HUDEP-2 (cell line): ENCODE results near the gene KREMEN2.

Experiments
- DNase-seq, 76 experiments: peaks; one replicate each; lab custom pipeline; 2025; ENCODE audit not compliant: unreplicated experiment in 76 of 76; lab: John Stamatoyannopoulos, UW

Gene KREMEN2

DNA sequence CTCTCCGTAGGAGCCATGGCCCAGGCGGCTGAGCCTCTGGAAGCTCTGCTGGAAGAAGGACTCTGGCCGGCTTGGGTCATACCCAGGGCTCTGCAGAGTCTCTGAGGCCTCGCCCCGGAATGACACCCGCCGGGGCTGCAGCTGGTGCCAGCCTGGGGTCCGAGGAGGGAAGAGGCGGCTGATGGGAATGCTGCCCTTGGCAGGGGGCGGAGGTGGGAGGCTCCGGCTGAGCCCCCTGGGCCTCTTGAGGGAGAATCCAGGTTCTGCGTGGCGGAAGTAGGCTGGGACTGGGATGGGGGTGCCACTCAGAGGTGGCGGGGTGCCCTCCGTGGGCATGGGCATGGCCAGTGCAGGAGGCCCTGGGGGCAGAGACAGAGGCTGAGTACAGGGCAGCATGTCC, 12.6 kb downstream of the KREMEN2 start:
- DNase-seq: no peak

DNA sequence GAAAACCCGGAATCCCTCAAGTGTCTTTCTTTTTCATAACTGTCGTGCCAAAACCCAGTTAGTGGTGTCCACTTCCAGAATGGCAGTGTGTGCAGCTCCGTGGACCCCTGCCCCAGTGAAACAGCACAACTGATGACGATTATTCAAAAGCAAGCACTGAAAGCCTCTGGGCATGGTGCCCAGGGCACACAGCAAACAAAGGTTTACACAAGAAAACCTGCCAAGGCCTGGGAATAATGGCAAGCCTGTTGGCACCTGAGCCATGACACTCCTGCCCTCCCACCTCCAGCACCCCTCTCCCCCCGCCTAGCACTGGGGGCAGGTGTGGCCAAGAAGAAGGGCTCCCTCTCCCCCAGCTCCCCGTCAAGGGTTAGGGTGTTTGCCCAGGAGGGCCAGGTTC, 13.4 kb downstream of the KREMEN2 start:
- no peak for DNase-seq

DNA sequence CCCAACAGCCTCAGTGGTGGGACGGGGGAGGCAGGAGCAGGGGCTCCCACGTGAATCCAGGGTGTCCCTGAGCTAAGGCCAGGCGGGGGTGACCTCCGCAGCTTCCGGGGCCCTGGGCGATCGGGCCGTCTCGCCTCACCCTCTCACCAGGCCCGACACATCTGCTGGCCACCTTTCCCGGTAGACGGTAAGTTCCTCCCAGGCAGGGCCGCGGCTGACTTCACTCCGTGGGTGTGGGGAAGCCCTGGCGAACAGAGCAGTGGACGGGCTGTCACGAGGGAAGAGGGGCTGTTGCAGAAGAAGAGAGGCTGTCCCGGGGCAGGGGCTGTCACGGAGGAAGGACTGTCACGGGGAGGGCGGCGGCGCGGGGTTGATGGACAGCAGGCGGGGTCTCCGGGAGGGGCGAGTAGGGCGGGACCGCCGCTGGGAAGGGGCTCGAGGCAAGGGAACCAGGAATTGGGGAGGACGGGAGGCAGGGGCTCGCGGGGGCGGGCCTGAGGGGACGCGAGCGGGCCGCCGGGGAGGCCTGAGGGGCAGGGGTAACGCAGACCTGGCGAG, 15.7 kb downstream of the KREMEN2 start:
- DNase-seq: peak in 30 of 76 experiments; percentile 8 to 62 (median 30)

DNA sequence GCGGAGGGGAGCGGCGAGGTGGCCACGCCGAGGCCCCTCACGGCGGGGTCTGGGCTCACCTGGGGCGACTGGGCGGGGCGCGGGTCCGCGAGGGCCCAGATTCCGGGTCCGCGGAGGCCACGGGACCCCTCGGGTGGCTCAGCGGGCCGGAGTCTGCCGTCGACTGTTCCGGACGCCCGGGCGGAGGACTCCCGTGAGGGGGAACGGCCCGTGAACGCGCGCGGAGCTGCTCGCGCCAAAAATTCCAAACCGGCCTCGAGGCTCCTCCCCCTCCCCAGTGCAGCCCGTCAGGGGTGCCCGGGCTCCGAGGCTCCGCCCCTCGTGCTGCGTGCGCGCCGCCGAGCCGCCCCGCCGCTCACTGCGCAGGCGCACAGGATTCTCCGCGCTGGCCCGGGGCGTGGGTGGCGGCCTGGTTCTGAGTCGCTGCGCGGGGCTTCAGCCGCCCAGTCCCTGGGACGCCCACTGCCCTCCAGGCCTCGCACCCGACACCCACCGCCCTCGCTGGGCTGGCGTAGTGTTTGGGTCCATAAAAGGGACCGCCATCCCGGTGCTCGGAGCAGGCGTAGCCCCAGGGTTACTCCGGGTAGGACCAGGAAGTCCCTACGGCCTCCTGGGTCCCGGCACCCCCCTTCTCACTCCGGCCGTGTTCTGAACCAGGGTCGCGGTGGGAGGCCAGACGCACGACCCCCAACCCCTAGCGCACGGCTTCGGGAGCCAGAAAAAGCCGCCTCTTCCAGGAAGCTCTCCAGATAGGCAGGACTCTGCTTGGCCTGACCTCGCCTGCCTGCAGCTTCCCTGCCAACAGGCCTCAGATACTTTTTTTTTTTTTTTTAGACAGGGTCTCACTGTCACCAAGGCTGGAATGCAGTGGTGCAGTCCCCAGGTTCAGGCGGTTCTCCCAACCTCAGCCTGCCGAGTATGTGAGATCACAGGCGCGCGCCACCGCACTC, 16.4 kb downstream of the KREMEN2 start, which contains the start of gene PKMYT1:
TSS of gene PKMYT1 (minus strand) at position 220 of the 950 bp plus-strand sequence. CDS start 789 bp downstream, outside the sequence.
- DNase-seq: peak in 73 of 76 experiments; percentile 51 to 96 (median 87)

DNA sequence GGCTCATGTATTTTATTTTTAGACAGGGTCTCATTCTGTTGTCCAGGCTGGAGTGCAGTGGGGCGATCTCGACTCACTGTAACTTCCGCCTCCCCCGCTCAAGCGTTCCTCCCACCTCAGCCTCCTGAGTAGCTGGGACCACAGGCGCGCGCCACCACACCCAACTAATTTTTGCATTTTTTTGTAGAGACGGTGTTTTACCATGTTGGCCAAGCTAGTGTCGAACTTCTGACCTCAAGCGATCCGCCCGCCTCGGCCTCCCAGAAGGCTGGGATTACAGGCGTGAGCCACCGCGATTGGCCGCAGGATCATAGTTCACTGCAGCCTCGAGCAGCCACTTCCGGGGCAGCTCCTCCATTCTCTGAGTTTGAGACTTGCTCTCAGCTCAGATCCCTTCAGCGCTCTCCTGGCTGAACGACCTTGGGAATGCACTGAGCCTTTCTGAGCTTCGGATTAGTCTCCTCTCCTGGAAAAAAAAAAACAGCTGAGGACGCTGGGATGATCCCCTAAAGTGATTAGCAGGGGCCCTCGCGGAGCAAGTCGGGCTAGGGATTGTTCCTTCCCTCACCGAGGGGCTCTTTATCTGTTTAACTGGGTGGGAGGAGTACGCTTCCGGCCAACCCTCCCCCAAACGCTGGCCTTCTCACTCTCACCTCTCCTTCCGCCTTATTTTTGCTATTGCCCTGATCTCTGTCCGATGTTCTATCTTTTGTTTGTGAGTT, 17.3 kb downstream of the KREMEN2 start:
- DNase-seq: no peak

DNA sequence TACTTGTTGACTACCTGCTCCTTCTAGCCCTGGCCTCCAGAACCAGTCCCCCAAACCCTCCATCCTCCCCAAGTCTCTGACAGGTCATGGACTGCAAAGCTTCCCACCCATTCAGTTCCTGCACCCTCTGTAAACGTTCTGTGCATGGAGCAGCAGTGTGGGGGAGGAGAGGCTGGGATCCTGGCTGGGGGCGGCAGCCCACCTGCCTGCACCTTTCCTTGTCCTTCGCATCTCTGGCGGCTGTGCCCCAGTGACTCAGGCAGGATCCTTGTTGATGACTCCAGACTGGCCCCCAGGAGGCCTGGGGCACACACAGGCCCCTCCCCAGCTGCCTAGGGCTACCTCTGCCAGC, 17.8 kb downstream of the KREMEN2 start:
- DNase-seq: no peak

DNA sequence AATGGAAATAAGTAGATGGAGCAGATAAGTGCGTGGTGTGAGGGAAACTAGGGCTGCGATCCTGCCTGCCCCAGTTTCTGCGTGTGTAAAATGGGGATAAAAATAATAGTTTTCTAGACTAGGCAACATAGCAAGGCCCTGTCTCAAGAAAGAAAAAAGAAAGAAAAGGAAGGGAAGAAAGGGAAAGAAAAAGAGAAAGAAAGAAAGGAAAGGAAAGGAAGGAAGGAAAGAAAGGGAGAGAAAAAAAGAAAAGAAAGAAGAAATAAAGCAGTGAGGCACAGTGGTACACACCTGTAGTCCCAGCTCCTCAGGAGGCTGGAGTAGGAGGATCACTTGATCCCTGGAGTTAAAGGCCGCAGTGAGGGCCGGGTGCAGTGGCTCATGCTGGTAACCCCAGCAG, 18.3 kb downstream of the KREMEN2 start:
- no peak for DNase-seq

DNA sequence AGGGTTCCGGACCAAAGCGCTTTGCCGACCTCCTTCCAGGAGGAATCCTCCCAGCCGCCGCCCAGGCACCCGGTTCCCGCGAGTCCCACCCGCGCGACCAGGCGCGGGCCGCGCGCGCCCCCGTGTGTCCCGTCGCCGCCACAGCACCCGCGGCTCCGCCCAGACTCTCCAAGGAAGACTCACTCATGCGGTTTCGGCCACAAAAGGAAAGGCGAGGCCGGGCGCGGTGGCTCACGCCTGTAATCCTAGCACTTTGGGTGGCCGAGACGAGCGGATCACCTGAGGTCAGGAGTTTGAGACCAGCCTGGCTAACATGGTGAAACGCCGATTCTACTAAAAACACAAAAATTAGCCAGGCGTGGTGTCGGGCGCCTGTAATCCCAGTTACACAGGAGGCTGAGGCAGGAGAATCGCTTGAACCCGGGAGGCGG, 19.6 kb downstream of the KREMEN2 start:
- DNase-seq: peak in 65 of 76 experiments; percentile 15 to 85 (median 62)

DNA sequence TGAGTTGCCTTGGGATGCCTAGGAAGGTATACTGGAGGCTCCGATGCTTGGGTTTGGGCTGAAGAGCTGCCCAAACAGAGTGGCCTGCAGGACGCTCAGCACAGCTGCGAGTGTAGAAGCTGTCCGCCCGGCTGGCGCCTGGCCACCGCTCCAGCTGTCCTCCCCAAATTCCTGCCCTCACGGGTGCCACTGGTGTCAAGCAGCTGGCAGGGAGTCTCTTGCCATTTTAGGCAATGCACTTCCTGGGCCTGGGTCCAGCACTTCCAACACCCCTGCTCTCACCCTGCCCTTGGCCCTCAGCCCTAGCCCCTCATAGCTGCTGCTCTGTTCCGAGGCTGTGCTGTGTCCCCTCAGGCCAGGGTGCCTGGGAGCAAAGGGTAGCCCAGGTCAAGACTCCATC, 21.4 kb downstream of the KREMEN2 start:
- DNase-seq: no peak

DNA sequence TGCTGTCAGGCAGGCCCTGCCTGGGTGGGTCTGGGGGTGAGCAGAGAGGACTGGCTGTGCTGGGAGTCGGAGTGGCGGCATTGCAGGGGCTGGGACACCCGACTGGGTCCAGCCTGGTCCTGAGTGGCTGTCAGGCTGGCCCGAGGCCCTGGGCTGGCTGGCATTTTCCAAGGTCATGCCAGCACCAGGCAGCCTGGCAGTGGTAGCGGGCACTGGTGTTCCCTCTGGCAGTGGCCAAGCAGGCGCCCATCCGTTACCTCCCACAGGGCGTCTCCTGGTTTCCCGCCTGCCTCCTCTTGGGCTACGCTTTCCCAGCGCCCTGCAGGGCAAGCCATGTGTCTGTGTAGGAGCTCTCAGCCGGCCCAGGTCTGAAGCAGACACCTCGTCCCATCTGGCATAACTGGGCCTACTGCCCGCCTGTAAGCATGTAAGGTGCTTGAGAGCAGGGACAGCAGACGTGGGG, 21.8 kb downstream of the KREMEN2 start:
- no peak for DNase-seq

DNA sequence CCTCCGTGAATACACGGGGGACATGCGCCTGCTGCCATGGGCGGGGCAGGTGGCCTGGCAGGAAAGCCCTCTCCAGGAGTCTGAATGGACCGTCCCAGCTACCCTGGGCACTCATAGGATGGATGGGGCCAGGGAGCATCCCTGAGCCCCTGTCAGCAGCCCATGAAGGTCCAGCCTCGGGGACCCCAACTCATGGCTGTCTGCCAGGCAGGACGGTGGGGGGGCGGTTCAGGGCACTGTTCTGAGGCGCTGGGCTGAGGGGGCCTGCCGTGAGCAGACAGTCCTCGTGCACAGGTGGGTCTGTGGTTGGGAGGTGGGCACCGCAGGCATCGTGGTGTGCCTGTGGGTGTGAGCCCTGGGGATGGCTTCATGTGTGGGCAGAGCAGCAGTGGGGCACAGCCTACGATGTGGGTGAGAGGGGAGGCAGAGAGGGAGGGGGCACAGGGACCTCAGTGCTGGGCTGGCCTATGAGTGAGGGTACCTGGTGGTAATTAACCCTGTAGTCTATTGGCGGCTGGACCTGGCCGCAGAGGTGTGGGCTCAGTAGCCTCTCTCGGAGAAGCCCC, 22.6 kb downstream of the KREMEN2 start:
- DNase-seq: no peak

DNA sequence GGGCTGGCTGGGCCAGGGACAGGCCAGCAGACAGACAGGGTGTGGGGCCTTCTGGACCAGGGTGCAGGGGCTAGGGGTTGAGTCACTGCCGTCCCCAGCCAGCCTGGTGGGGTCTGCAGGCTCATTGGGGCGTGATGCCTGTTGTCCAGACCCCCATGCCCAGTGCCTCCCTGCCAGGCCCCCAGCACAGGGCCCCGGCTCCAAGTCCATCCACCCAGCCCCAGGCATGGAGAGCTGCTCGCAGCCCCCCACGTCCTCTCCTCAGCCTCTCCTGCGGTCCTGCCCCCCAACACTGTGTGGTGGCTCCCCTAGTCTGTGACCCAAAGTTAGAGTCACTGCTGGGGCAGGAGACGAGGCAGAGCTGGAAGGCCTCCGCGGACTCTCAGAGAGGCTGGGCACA, 23.2 kb downstream of the KREMEN2 start:
- DNase-seq: no peak

DNA sequence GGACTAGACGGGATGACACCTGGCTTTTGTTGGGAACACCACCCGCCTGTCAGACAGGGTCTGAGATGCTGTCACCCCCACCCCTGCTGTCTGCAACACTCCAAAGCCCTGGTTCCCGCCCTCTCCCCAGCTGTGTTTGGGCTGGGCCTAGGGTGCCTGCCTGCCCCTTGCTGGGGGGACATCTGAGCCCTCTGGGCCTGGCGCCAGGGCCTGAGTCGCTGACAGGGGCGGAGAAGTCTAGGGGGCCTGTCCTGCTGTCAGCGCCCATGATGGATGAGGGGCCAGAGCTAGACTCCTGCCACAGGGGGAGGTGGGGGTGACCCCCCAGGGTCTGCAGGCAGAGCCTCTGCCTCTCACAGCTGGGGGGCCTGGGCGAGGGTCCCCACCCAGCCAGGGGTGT, 23.8 kb downstream of the KREMEN2 start:
- DNase-seq: no peak

DNA sequence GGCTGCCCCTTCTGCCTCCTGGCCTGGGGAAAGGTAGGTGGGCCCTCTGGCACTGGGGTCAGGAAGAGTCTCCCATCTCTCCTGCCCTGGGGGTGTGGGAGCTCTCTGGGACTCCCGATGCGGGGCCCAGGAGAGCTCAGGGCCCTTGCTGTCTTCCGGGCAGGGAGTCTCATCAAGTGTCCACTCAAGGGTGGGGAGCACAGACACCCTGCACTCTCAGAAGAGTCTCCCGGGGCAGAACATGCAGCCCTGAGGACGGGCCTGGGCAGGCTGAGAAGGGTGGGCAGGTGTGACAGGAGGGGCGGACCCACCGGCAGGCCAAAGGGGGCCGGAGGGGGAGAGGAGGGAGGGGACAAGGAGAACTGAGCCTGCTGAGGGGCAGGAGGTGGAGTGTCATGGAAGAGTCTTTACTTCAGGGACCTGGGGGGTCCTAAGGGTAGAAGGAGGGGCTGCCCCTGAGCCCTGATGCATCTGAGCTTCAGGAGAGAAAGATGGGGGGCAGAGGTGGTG, 24.6 kb downstream of the KREMEN2 start:
- DNase-seq: no peak

DNA sequence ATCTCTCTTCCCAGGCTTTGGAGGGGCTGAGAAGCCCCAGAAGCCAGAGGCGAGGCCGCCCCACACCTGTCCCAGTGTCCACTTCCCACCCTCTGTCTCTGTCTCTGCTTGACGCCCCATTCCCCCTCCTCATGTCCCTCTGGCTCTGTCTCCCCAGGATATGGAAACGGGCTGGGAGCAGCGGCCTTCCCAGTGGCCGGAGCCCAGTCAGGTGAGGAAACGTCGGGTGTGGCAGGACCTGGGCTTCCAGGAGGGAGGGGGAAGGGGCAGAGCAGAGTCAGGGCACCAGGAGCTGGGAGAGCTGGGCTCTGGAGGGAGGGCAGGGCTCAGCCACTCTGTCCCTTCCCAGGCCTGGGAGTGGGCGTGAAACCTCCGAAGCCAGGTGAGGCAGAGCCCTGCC, 26.8 kb downstream of the KREMEN2 start:
- no peak for DNase-seq

DNA sequence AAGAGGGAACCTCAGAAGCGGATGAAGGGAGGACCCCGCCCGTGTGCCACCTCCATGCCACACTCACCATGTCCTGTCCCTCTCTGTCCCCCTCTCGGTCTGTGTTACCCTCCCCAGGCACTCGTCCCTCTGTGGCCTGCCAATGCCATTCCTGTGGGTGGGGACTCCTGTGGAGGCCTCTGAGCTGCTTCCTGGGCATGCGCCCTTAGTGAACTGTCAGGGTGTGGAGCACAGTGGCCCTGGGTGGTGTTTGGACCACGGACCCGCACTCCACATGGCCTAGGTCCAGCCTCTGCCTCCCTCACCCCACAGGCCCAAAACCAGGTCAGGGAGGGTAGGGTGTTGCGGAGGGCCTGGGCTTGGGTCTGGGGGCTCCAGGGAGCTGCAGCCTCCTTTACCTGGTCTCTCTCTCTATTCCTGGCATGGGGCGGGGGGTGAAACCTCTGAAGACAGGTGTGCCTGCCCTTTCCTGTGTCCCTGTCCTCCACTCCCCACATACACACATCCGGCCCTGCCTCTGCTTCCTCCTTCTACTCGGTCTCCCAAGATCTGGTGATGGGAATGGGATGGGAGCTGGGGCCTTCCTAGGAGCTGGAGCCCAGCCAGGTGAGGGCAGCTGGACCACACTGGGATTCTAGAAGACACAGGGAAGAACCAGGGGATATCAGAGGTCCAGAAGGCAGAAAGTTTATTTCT, 27.6 kb downstream of the KREMEN2 start:
- no peak for DNase-seq

DNA sequence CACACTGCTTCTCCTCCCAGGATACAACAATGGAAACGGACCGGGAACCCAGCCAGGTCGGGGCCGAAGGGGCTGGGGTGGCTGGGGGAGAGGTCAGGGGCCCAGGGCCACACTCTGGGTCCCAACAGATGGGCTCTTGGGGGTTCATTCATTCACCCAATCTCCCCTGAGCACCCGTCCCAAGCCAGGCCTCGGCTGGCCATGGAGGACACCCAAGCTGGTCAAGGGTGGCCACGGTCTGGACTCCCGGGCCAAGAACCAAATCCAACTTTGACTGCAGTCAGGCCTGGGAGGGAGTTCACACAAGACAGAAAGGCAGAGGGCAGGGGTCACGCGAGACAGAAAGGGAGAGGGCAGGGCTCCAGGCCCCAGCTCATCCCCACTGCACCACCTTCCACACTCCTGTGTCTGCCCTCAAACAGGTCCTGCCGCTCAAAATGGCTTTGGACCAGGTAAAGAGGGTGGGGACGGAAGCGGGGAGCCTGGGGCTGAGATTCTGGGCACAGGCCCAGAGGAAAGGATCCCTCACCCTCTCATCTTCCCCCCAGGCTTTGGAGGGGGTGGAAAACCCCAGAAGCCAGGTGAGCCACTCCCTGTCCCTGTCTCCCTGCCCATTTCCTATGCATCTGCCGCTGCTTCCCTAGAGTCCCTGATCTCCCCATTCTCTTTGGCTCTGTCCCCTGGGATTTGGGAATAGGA, 28.5 kb downstream of the KREMEN2 start:
- DNase-seq: no peak

DNA sequence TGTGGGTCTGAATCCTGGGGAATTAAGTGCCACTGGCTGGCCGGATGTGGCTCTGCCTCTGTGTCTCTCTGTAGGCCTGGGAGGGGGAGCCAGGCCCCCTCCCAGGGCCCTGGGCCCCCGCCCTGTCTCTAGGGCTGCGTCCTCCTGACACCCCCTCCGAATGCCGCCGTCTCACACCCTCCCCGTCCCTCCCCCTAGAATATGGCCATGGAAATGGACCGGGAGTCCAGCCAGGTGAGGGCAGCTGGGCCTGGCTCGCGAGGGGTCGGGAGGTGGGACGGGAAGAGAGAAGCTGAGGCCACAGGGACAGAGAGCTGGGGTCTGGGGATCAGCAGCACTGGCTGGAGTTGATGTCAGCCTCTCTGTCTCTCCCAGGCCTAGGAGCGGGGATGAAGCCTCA, 32.2 kb downstream of the KREMEN2 start:
- DNase-seq: no peak

DNA sequence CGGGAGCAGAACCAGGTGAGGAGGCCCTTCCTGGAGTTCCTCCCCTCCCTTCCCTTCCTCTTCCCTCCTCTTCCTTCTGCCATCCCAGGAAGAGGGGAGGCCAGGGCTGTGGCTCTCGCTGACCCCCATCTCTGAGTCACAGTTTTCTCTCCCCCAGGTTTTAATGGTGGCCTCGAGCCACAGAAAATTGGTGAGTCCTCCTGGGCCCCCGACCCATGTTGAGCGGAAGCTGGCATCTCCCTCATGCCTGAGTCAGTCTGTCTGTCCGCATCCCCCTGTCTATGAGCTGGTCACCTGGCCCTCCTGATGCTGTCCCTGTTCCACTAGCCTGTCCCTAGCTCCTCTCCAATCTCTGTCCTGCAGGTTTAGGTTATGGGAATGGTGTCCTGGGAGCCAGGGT, 35.9 kb downstream of the KREMEN2 start:
- no peak for DNase-seq

DNA sequence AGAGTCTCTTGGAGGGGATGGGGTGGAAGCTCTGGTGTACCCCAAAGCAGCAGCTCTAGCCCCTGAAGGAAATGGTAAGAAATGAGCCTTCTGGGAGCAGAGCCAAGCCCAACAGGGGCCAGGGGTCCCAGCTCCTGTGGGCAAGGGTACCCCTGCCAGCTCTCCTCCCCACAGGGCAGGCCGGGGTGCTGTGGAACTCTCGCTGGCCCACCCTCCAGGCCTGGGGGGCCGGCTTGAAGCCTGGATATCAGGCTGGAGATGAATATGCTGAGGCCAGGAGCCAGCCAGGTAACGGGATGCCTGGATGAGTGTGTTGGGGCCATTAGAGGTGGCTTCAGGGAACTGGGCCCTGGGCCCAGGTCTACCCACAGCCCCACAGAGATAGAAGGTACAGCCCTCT, 36.5 kb downstream of the KREMEN2 start:
- no peak for DNase-seq
